ENCODE measurements around the gene CD2AP. TPM values are rescaled to one million over a fixed set of nuclear protein-coding genes. Genes with fewer than 3 reads are reported as not detected.
"Not testable (repeated sequence)": the region's sequence is repeated elsewhere in the genome, so short reads cannot be mapped to it uniquely, and the experiment has no call there.

CD2AP gene
- total RNA-seq, 4 donors from 2014 or later: 21.1 to 27.3 (median 22.9) TPM

- DNase-seq (ENCODE audit: low spot score) (no peak), ATAC-seq (ENCODE audit: low FRiP score) (peak; percentile 23)
- TF ChIP-seq CTCF (IDR thresholded peaks at IDR 0.05): no peak
Observed at GRCh38 chr6:47631269-47631772, 153.7 kb downstream of the CD2AP start.

- DNase-seq (ENCODE audit: low spot score): no peak
- ATAC-seq (ENCODE audit: low FRiP score): no peak
- no peak for TF ChIP-seq CTCF (IDR thresholded peaks at IDR 0.05)
Observed at GRCh38 chr6:47631797-47632196, 154.2 kb downstream of the CD2AP start.

- DNase-seq (ENCODE audit: low spot score): no peak
- no peak for TF ChIP-seq CTCF (IDR thresholded peaks at IDR 0.05)
Observed at GRCh38 chr6:47633141-47633540, 155.6 kb downstream of the CD2AP start.

GRCh38 chr6:47634210-47635047, 156.8 kb downstream of the CD2AP start:
- TF ChIP-seq CTCF (IDR thresholded peaks at IDR 0.05): no peak
- DNase-seq (ENCODE audit: low spot score): no peak
- no peak for ATAC-seq (ENCODE audit: low FRiP score)

More at GRCh38 chr6:47633141-47633540, 155.6 kb downstream of the CD2AP start:
- ATAC-seq (ENCODE audit: low FRiP score): no peak

GRCh38 chr6:47646689-47647088, 169.1 kb downstream of the CD2AP start:
- DNase-seq (ENCODE audit: low spot score) (no peak), ATAC-seq (ENCODE audit: low FRiP score) (no peak)
- no peak for TF ChIP-seq CTCF (IDR thresholded peaks at IDR 0.05)

- no peak for TF ChIP-seq CTCF (IDR thresholded peaks at IDR 0.05)
- no peak for ATAC-seq (ENCODE audit: low FRiP score)
Observed at GRCh38 chr6:47647188-47647587, 169.6 kb downstream of the CD2AP start.

GRCh38 chr6:47647626-47648025, 170.0 kb downstream of the CD2AP start:
- not testable (repeated sequence) for ATAC-seq (ENCODE audit: low FRiP score); DNase-seq (ENCODE audit: low spot score)

More at GRCh38 chr6:47647188-47647587, 169.6 kb downstream of the CD2AP start:
- no peak for DNase-seq (ENCODE audit: low spot score)
